WTC11 (cell line): ENCODE results near the gene PSEN2.

ENCODE experiments used
- ATF1 ChIP-seq: sonication (generic); formaldehyde crosslinking; IDR thresholded peaks from 2 replicates; pipeline ENCODE4 v1.8.1; 2023; ENCODE audit warnings: mild to moderate bottlenecking, moderate library complexity, missing genetic modification reagents
- NFE2L1 ChIP-seq: sonication (generic); formaldehyde crosslinking; IDR thresholded peaks from 2 replicates; pipeline ENCODE4 v1.8.1; 2023; ENCODE audit warnings: missing genetic modification reagents
- PRDM15 ChIP-seq: sonication (generic); formaldehyde crosslinking; IDR thresholded peaks from 2 replicates; pipeline ENCODE4 v1.8.0; 2022; ENCODE audit warnings: missing genetic modification reagents
- USF2 ChIP-seq: sonication (generic); formaldehyde crosslinking; IDR thresholded peaks from 2 replicates; pipeline ENCODE4 v1.8.1; 2023; ENCODE audit warnings: mild to moderate bottlenecking, missing genetic modification reagents, moderate library complexity
- ZNF671 ChIP-seq: fragments of 250-450 bp; sonication (Bioruptor Pico); IDR thresholded peaks from 2 replicates; pipeline ENCODE4 v1.8.0; 2021; ENCODE audit warnings: mild to moderate bottlenecking
- TF ChIP-seq, protein P1 (sequence below): fragments of 200-600 bp; IDR thresholded peaks from 2 replicates; pipeline ENCODE4 v1.8.0; 2022; ENCODE audit warnings: antibody characterized with exemption

DNA sequence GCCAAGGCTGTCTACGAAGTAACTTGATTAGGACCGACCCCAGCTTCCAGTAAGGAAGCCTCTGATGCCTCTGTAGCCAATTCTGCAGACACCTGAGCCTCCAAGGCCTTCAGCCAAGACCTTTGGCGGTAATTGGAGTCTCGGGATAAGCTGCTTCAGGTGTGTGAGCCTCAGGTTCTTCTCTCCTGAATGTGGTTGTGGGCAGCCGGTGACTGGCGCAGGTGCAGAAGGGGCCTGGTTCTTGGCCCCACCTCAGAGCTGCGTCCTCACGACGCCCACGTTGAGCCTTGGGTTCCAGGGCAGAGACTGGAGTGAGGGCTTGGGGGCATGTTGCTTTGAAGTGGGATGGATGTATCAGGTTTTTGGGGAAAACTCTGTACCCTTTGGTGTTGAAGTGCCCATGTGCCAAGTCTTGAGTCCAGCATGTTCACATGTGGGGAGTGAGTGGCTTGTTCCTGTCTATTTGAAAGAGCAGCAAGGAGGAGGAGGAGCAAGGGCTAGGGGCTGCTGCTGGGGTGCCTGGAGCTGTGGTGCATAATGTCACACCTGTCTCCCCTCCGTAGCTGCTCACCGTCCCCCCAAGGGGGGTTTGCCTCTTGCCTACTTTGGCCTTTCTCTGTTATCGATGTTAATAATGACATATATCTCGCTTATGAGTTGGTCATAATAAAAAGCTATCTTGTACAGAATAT is 1.4 kb downstream of the PSEN2 start:
- TF ChIP-seq ATF1, result no peak
- TF ChIP-seq USF2 (CRISPR knock-in tag), result no peak
- TF ChIP-seq PRDM15 (CRISPR knock-in tag), result no peak
- no peak for TF ChIP-seq ZNF671 (CRISPR knock-in tag)
- no peak for TF ChIP-seq NFE2L1 (CRISPR knock-in tag)
- TF ChIP-seq, protein P1, sequence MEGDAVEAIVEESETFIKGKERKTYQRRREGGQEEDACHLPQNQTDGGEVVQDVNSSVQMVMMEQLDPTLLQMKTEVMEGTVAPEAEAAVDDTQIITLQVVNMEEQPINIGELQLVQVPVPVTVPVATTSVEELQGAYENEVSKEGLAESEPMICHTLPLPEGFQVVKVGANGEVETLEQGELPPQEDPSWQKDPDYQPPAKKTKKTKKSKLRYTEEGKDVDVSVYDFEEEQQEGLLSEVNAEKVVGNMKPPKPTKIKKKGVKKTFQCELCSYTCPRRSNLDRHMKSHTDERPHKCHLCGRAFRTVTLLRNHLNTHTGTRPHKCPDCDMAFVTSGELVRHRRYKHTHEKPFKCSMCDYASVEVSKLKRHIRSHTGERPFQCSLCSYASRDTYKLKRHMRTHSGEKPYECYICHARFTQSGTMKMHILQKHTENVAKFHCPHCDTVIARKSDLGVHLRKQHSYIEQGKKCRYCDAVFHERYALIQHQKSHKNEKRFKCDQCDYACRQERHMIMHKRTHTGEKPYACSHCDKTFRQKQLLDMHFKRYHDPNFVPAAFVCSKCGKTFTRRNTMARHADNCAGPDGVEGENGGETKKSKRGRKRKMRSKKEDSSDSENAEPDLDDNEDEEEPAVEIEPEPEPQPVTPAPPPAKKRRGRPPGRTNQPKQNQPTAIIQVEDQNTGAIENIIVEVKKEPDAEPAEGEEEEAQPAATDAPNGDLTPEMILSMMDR, result no peak
